H9 (cell line): ENCODE measurements around the gene UBE2U. TPM values are rescaled to one million over a fixed set of nuclear protein-coding genes. Genes with fewer than 3 reads are reported as not detected.

Experiments
- DNase-seq: peaks from one replicate; pipeline ENCODE4 v3.0.0-alpha.2; 2017
- H2AFZ ChIP-seq: one replicate; pipeline ENCODE4 v1.6.1; 2013; ENCODE audit warnings: mild to moderate bottlenecking, low read length, control low read depth, moderate library complexity
- H2AK5ac ChIP-seq: 2 replicates; pipeline ENCODE4 v1.6.1; 2013; ENCODE audit warnings: low read length, control low read depth, mixed read lengths; ENCODE audit not compliant: insufficient read length
- H2BK120ac ChIP-seq: one replicate; pipeline ENCODE4 v1.6.1; 2013; ENCODE audit warnings: low read depth, mild to moderate bottlenecking, low read length, control low read depth, inconsistent platforms; ENCODE audit not compliant: poor library complexity, severe bottlenecking
- H2BK12ac ChIP-seq: 2 replicates; pipeline ENCODE4 v1.6.1; 2013; ENCODE audit warnings: low read length, control low read depth, mixed read lengths, low read depth; ENCODE audit not compliant: insufficient read length
- H2BK15ac ChIP-seq: 2 replicates; pipeline ENCODE4 v1.6.1; 2013; ENCODE audit warnings: low read depth, low read length, control low read depth
- H2BK20ac ChIP-seq: one replicate; pipeline ENCODE4 v1.6.1; 2013; ENCODE audit warnings: low read depth, mild to moderate bottlenecking, low read length, control low read depth, inconsistent platforms; ENCODE audit not compliant: poor library complexity, severe bottlenecking
- H2BK5ac ChIP-seq: 2 replicates; pipeline ENCODE4 v1.6.1; 2013; ENCODE audit warnings: low read length, control low read depth, mixed read lengths; ENCODE audit not compliant: insufficient read length
- H3K14ac ChIP-seq: 2 replicates; pipeline ENCODE4 v1.6.1; 2013; ENCODE audit warnings: low read length, control low read depth; ENCODE audit not compliant: insufficient read depth
- H3K18ac ChIP-seq: 2 replicates; pipeline ENCODE4 v1.6.1; 2013; ENCODE audit warnings: low read depth, mild to moderate bottlenecking, mixed read lengths, low read length, control low read depth; ENCODE audit not compliant: insufficient read length
- H3K23ac ChIP-seq: 2 replicates; pipeline ENCODE4 v1.6.1; 2013; ENCODE audit warnings: low read length, control low read depth, mixed read lengths, low read depth; ENCODE audit not compliant: insufficient read length
- H3K23me2 ChIP-seq: 2 replicates; pipeline ENCODE4 v1.6.1; 2013; ENCODE audit warnings: low read depth, mild to moderate bottlenecking, mixed read lengths, low read length, control low read depth; ENCODE audit not compliant: insufficient read length, poor library complexity, severe bottlenecking
- H3K27ac ChIP-seq: 2 replicates; pipeline ENCODE4 v1.5.1; 2013; ENCODE audit warnings: low read length, control low read depth, mixed read lengths, low read depth; ENCODE audit not compliant: insufficient read length
- H3K27me3 ChIP-seq: 2 replicates; pipeline ENCODE4 v1.6.1; 2013; ENCODE audit warnings: low read length, control low read depth, inconsistent platforms; ENCODE audit not compliant: insufficient read depth
- H3K4ac ChIP-seq: 2 replicates; pipeline ENCODE4 v1.6.1; 2013; ENCODE audit warnings: low read depth, mild to moderate bottlenecking, control low read depth, inconsistent platforms, low read length, moderate library complexity
- H3K4me1 ChIP-seq: 2 replicates; pipeline ENCODE4 v1.6.1; 2013; ENCODE audit warnings: low read length, control low read depth, inconsistent platforms; ENCODE audit not compliant: insufficient read depth
- H3K4me2 ChIP-seq: 2 replicates; pipeline ENCODE4 v1.6.1; 2013; ENCODE audit warnings: low read length, control low read depth, mixed read lengths; ENCODE audit not compliant: insufficient read length, insufficient read depth
- H3K56ac ChIP-seq: 2 replicates; pipeline ENCODE4 v1.6.1; 2013; ENCODE audit warnings: low read depth, mild to moderate bottlenecking, mixed read lengths, low read length, control low read depth; ENCODE audit not compliant: insufficient read length
- H3K79me1 ChIP-seq: 2 replicates; pipeline ENCODE4 v1.6.1; 2013; ENCODE audit warnings: low read depth, mild to moderate bottlenecking, moderate library complexity, low read length, control low read depth, inconsistent platforms; ENCODE audit not compliant: insufficient read depth, poor library complexity, severe bottlenecking
- H3K79me2 ChIP-seq: 2 replicates; pipeline ENCODE4 v1.6.1; 2013; ENCODE audit warnings: low read length, control low read depth, inconsistent platforms; ENCODE audit not compliant: insufficient read depth
- H3K9ac ChIP-seq: 2 replicates; pipeline ENCODE4 v1.6.1; 2013; ENCODE audit warnings: low read length, control low read depth, mixed read lengths; ENCODE audit not compliant: insufficient read length; ENCODE audit errors: extremely low read depth
- H3K9me3 ChIP-seq: one replicate; pipeline ENCODE4 v1.6.1; 2013; ENCODE audit warnings: low read depth, low read length, inconsistent platforms; ENCODE audit not compliant: control insufficient read depth
- H3T11ph ChIP-seq: one replicate; pipeline ENCODE4 v1.6.1; 2013; ENCODE audit warnings: mild to moderate bottlenecking, low read length, control low read depth, inconsistent platforms
- H4K20me1 ChIP-seq: one replicate; pipeline ENCODE4 v1.6.1; 2013; ENCODE audit not compliant: control insufficient read depth, insufficient read length, insufficient read depth
- H4K5ac ChIP-seq: 2 replicates; pipeline ENCODE4 v1.6.1; 2013; ENCODE audit warnings: low read depth, mild to moderate bottlenecking, mixed read lengths, low read length, control low read depth; ENCODE audit not compliant: insufficient read length
- H4K8ac ChIP-seq: replicated peaks from 2 replicates; pipeline ENCODE4 v1.6.1; 2013; ENCODE audit warnings: low read length, control low read depth, mixed read lengths, low read depth; ENCODE audit not compliant: insufficient read length
- H4K91ac ChIP-seq: 2 replicates; pipeline ENCODE4 v1.6.1; 2013; ENCODE audit warnings: low read depth, mild to moderate bottlenecking, moderate library complexity, mixed read lengths, low read length, control low read depth; ENCODE audit not compliant: insufficient read length
- H3K27ac Mint-ChIP-seq, 3 experiments: 2 replicates in 2 of 3; 3 replicates in 1 of 3; pipeline ENCODE4 v1.8.0; 2020 to 2021; ENCODE audit warnings: mixed read lengths in 3 of 3, mild to moderate bottlenecking in 1 of 3, moderate library complexity in 1 of 3
- H3K27me3 Mint-ChIP-seq: 2 replicates; pipeline ENCODE4 v1.8.0; 2021; ENCODE audit warnings: low read depth, mild to moderate bottlenecking, moderate library complexity, mixed read lengths
- H3K36me3 Mint-ChIP-seq, 3 experiments: 2 replicates in 2 of 3; 3 replicates in 1 of 3; pipeline ENCODE4 v1.8.0; 2020 to 2021; ENCODE audit warnings: low read depth in 3 of 3, mixed read lengths in 3 of 3; ENCODE audit not compliant: insufficient read depth in 1 of 3
- H3K4me1 Mint-ChIP-seq, 2 experiments: 2 replicates each; pipeline ENCODE4 v1.8.0; 2020; ENCODE audit warnings: mixed read lengths in 2 of 2
- H3K4me3 Mint-ChIP-seq, 2 experiments: 2 replicates in 1 of 2; 3 replicates in 1 of 2; pipeline ENCODE4 v1.8.0; 2020 to 2021; ENCODE audit warnings: mild to moderate bottlenecking in 2 of 2, mixed read lengths in 2 of 2, moderate library complexity in 1 of 2
- H3K9me3 Mint-ChIP-seq, 2 experiments: 2 replicates in 1 of 2; 3 replicates in 1 of 2; pipeline ENCODE4 v1.8.0; 2020; ENCODE audit warnings: mild to moderate bottlenecking in 2 of 2, mixed read lengths in 2 of 2, moderate library complexity in 1 of 2
- WGBS: extraction: QIAGEN DNeasy Blood & Tissue Kit; methylation state at CpG from one replicate; pipeline ENCODE4 v1.1.7; 2013; ENCODE audit warnings: missing lambda C conversion rate, low lambda C conversion rate, mixed read lengths; ENCODE audit not compliant: insufficient read length; ENCODE audit errors: extremely low coverage; 5-methylcytosine and 5-hydroxymethylcytosine counted together
- total RNA-seq: library from RNA; stranded (reverse); gene quantifications from 2 replicates; pipeline ENCODE4 v1.2.1, GENCODE V29; 2021
- TF ChIP-seq, protein P1 (sequence below): fragments of 200-600 bp; sonication (generic); conservative IDR thresholded peaks from 3 replicates; pipeline ENCODE4 v1.8.0; 2021; ENCODE audit warnings: antibody characterized with exemption, mild to moderate bottlenecking

UBE2U gene
- total RNA-seq, 1 experiment from 2014 or later: not detected

DNA sequence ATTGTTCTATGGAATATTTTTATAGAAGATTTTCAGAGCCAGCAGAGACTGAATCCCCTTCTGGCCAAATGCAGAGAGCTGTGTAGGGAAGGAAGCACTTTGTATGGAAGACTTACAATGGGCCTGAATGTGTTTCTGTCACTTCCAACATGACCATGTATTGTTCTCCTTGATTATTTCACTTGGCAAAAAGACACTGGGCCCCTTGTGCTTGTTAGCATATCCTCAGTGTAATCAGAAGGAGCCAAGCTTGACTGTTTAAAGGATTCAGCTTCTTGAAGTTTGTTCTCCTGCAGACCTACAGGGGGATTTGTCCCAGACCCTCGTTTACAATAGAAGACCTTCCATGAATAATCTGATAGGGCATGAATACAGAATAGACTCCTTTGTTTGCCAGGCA is 48.1 kb upstream of the UBE2U start:
- H3K27me3 Mint-ChIP-seq: no peaks in the 10 kb centered on the region
- no peak for DNase-seq

More for the DNA sequence above, 48.1 kb upstream of the UBE2U start:
- Histone ChIP-seq H3K27ac (no peak overlapping the region), H4K5ac (no peak overlapping the region), H2BK120ac (no peak overlapping the region), H3T11ph (no peak overlapping the region), H2BK5ac (no peak overlapping the region), H2AFZ (no peak overlapping the region), H3K18ac (no peak overlapping the region), H3K4me2 (no peak overlapping the region), H3K14ac (no peak overlapping the region), H4K8ac (no peak overlapping the region), H3K4me1 (peaks cover 2% of the 10 kb centered on the region; the same call in 1 of the 2 replicates), H2BK15ac (no peak overlapping the region), H4K91ac (no peak overlapping the region), H3K9me3 (no peaks in the 10 kb centered on the region), H3K23me2 (no peaks in the 10 kb centered on the region), H2BK20ac (no peak overlapping the region), H2AK5ac (no peak overlapping the region), H3K56ac (no peak overlapping the region), H2BK12ac (no peak overlapping the region), H3K79me1 (no peaks in the 10 kb centered on the region), H3K79me2 (no peaks in the 10 kb centered on the region), H3K4ac (no peak overlapping the region), H3K9ac (no peak overlapping the region), H4K20me1 (no peaks in the 10 kb centered on the region), H3K27me3 (no peaks in the 10 kb centered on the region), H3K23ac (no peak overlapping the region)
- Mint-ChIP-seq H3K4me3 (no peak overlapping the region), H3K9me3 (no peaks in the 10 kb centered on the region), H3K36me3 (peaks cover 14 to 19% (median 15%) of the 10 kb centered on the region in 3 experiments; a peak in 6 of 7 replicates), H3K4me1 (peaks cover 10 to 20% of the 10 kb centered on the region in 2 experiments), H3K27ac (peak overlapping the region in 2 of 3 experiments; percentile 14 to 93; a peak in 4 of 7 replicates)
- WGBS: no CpG with 5 or more reads among the region's 1 CpG
- TF ChIP-seq, protein P1, sequence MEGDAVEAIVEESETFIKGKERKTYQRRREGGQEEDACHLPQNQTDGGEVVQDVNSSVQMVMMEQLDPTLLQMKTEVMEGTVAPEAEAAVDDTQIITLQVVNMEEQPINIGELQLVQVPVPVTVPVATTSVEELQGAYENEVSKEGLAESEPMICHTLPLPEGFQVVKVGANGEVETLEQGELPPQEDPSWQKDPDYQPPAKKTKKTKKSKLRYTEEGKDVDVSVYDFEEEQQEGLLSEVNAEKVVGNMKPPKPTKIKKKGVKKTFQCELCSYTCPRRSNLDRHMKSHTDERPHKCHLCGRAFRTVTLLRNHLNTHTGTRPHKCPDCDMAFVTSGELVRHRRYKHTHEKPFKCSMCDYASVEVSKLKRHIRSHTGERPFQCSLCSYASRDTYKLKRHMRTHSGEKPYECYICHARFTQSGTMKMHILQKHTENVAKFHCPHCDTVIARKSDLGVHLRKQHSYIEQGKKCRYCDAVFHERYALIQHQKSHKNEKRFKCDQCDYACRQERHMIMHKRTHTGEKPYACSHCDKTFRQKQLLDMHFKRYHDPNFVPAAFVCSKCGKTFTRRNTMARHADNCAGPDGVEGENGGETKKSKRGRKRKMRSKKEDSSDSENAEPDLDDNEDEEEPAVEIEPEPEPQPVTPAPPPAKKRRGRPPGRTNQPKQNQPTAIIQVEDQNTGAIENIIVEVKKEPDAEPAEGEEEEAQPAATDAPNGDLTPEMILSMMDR: peak; percentile 24; the same call in 1 of the 3 replicates
